DMS 273 (cell line): Measurements from ENCODE around the gene IDNK.

Experiments
- DNase-seq: peaks from one replicate; lab custom pipeline; 2025; ENCODE audit not compliant: unreplicated experiment; lab: John Stamatoyannopoulos, UW

The IDNK gene

GRCh38 chr9:83681490-83681889 is 58.5 kb downstream of the IDNK start:
- no peak for DNase-seq

DNA sequence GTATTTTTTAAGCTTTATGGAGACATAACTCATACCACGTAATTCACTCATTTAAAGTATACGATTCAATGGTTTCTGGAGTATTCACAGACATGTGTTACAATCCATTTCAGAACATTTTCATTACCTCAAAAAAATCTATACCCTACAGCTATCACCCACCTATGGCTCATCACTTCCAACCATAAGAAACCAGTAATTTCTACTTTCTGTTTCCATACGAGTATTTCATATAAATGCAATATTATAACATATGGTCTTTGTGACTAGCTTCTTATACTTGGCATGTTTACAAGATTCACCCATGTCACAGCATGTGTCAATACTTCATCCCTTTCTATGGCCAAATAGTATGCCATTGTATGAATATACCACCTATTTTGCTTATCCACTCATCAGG is 66.0 kb downstream of the IDNK start:
- DNase-seq = no peak

DNA sequence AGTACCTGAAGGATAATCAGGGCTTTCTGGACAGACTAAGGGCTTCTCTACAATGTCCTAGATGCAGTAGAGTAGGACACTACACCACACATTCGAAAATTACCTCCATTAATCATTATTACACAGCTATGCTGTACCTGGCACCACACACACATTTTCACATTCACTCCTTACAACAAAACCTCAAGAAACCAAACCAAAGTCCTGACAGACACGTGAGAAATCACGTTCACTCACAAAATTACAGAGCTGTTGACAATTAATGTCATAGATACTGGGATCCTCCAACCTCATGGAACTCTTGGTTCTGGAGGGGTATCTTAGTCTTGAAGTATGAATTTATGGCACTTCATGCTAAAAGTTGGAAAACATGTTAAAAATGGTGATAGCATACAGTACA is 68.5 kb downstream of the IDNK start:
- no peak for DNase-seq
